Kidney (tissue), 14 donors: ENCODE data around the gene LEAP2. TPM values are rescaled to one million over a fixed set of nuclear protein-coding genes. Genes with fewer than 3 reads are reported as not detected.

Experiments used
- DNase-seq, 5 donors: peaks; one replicate each; pipeline ENCODE4 v3.0.0-alpha.2; 2013 to 2020
- FAIRE-seq: peaks from 2 replicates; lab custom pipeline; 2012; peaks lifted over from hg19 to GRCh38; lab: Jason Lieb, UNC
- H3K27ac ChIP-seq, 2 donors: one replicate each; pipeline ENCODE4 v1.7.0; 2013; ENCODE audit warnings: low read depth in 2 of 2, low read length in 2 of 2, inconsistent platforms in 1 of 2
- H3K27me3 ChIP-seq: one replicate; pipeline ENCODE4 v1.7.1; 2013; ENCODE audit warnings: low read length, inconsistent platforms; ENCODE audit not compliant: control insufficient read depth, insufficient read depth
- H3K36me3 ChIP-seq, 3 donors: one replicate each; pipeline versions ENCODE4 v1.7.0 to v1.7.1; 2013; ENCODE audit warnings: low read length in 3 of 3, control low read depth in 1 of 3, inconsistent platforms in 1 of 3; ENCODE audit not compliant: insufficient read depth in 3 of 3, control insufficient read depth in 2 of 3
- H3K4me1 ChIP-seq, 3 donors: one replicate each; pipeline versions ENCODE4 v1.7.0 to v1.7.1; 2013; ENCODE audit warnings: low read length in 3 of 3, inconsistent platforms in 1 of 3, low read depth in 1 of 3; ENCODE audit not compliant: control insufficient read depth in 2 of 3, insufficient read depth in 2 of 3
- H3K4me3 ChIP-seq, 3 donors: one replicate each; pipeline versions ENCODE4 v1.7.0 to v1.8.1; 2013; ENCODE audit warnings: low read length in 3 of 3, control low read depth in 1 of 3, inconsistent platforms in 1 of 3
- H3K9ac ChIP-seq, 3 donors: one replicate each; pipeline versions ENCODE4 v1.7.0 to v1.7.1; 2013; ENCODE audit warnings: low read length in 3 of 3, control low read depth in 1 of 3, inconsistent platforms in 1 of 3
- H3K9me3 ChIP-seq, 3 donors: one replicate each; pipeline versions ENCODE4 v1.7.0 to v1.7.1; 2013; ENCODE audit warnings: low read length in 3 of 3, control low read depth in 1 of 3, inconsistent platforms in 1 of 3; ENCODE audit not compliant: control insufficient read depth in 2 of 3, insufficient read depth in 1 of 3
- intact Hi-C: fragments of 100-400 bp; cut with DNase I; formaldehyde crosslinking; loops from one replicate; pipeline ENCODE4 v1.11.1; 2022
- polyA plus RNA-seq: library from polyadenylated mRNA; stranded (reverse); fragments of 350-450 nt; fragmentation: Illumina TruSeq; extraction: RNeasy Lipid Tissue Mini Kit (QIAGEN cat#74804); gene quantifications from one replicate; pipeline ENCODE4 v1.2.3, GENCODE V29; 2014; ENCODE audit warnings: low read depth, low replicate concordance; ENCODE audit not compliant: insufficient read depth
- total RNA-seq: library from RNA; stranded (reverse); fragmentation: NEBNext Ultra II Directional; extraction: Animal tissue kit (Norgen Biotek cat#: 25700); gene quantifications from one replicate; pipeline ENCODE4 v1.2.1, GENCODE V29; 2021
- TF ChIP-seq, protein P1 (sequence below): IDR thresholded peaks from 3 replicates; pipeline ENCODE4 v1.5.1; 2012; ENCODE audit warnings: mild to moderate bottlenecking, moderate library complexity, borderline replicate concordance; ENCODE audit not compliant: insufficient read depth; ENCODE audit errors: extremely low read depth
- donor health status: control.
- donor health status: control.
- donor health status: control.
- donor health status: control.
- donor health status: control.
- donor health status: DM: yes; HTN: yes; CAD: no.
- donor health status: Normal renal cell carcinoma (clear cell type).

Gene LEAP2
- total and polyA plus RNA-seq, 2 donors from 2014 or later: 1.5 to 6.9 TPM

DNA sequence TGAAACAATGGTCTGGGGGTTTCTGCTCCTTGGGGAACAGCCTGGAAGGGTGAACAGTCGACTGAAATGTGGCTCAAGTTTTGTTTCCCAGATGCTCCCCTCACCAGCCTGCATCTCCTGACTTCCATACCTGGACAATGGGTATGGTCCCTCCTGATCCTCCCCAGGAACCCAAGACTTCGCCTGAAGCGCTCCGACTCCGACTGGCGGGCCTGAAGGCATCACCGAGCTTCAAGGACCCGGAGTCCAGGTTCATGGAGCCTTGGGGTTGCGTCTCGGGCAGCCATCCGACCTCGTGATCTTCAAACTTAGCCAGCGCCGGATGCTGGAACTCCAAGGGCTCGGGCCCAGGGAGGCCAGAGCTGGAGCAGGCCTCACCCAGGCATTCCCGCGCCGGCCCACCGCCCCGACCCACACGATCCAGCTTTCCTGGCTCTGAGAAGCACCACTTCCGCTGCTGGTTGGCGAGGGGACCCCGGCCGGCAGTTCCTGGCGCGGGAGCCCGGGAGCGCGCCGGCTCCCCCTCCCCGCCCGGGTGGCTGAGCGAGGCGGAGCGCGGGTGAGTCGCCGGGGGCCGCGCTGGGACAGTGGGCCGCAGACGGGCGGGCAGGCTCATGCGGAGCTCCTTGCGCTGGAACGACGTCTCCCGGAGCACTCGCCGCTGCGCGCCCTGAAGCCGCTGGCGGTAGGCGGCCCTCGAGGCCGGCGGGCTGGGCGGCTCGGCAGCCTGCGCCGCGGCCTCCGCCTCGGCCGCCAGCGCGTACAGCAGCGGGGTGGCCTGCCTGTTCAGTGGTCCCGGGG lies 48.2 kb upstream of the LEAP2 start:
- no peak overlapping the region for H3K27ac ChIP-seq
- no peak overlapping the region for H3K9ac ChIP-seq
- H3K36me3 ChIP-seq: no peaks in the 10 kb centered on the region
- peaks cover 2% of the 10 kb centered on the region for H3K27me3 ChIP-seq
- H3K4me1 ChIP-seq: peaks cover 0 to 13% (median 5%) of the 10 kb centered on the region in 3 donors
- H3K9me3 ChIP-seq: no peaks in the 10 kb centered on the region
- DNase-seq: peak in 3 of 5 donors; percentile 44 to 62 (median 46)
- no peak for FAIRE-seq
- intact Hi-C loops: no loop called here
- no peak overlapping the region for H3K4me3 ChIP-seq
- TF ChIP-seq, protein P1, sequence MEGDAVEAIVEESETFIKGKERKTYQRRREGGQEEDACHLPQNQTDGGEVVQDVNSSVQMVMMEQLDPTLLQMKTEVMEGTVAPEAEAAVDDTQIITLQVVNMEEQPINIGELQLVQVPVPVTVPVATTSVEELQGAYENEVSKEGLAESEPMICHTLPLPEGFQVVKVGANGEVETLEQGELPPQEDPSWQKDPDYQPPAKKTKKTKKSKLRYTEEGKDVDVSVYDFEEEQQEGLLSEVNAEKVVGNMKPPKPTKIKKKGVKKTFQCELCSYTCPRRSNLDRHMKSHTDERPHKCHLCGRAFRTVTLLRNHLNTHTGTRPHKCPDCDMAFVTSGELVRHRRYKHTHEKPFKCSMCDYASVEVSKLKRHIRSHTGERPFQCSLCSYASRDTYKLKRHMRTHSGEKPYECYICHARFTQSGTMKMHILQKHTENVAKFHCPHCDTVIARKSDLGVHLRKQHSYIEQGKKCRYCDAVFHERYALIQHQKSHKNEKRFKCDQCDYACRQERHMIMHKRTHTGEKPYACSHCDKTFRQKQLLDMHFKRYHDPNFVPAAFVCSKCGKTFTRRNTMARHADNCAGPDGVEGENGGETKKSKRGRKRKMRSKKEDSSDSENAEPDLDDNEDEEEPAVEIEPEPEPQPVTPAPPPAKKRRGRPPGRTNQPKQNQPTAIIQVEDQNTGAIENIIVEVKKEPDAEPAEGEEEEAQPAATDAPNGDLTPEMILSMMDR: no peak

DNA sequence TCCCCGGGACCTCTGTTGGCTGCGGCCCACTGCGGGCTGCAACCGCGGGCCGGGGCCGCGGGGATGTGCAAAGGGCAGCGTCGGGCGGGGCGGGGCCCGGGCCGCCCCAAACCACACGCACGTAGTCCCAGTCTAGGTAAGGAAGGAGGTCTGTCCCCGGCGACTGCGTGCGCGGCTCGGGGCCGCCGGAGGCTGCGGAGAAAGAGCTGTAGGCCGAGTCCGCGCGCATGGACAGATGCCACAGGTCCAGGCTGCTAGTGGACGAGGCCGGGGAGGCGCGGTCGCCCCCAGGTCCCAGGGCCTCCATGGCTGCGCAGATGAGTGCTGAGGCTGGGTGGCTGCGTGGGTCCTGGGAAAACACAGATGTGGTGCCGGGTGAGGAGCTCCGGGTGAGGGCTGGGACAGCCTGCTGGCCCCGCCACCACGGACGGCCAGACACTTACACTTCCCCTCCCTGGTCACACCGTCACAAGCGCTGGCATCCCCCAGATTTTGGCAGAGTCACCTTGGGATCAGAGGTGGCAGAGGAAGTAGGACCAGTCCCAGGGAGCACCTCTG lies 47.6 kb upstream of the LEAP2 start:
- Histone ChIP-seq H3K36me3 (no peaks in the 10 kb centered on the region), H3K4me1 (peaks cover 0 to 15% (median 5%) of the 10 kb centered on the region in 3 donors), H3K4me3 (no peak overlapping the region), H3K27ac (no peak overlapping the region), H3K9ac (no peak overlapping the region), H3K9me3 (no peaks in the 10 kb centered on the region), H3K27me3 (peaks cover 2% of the 10 kb centered on the region)
- peak in 2 of 5 donors; percentile 48 to 64 for DNase-seq
- intact Hi-C loops: no loop called here
- FAIRE-seq: no peak
- TF ChIP-seq, protein P1: no peak

DNA sequence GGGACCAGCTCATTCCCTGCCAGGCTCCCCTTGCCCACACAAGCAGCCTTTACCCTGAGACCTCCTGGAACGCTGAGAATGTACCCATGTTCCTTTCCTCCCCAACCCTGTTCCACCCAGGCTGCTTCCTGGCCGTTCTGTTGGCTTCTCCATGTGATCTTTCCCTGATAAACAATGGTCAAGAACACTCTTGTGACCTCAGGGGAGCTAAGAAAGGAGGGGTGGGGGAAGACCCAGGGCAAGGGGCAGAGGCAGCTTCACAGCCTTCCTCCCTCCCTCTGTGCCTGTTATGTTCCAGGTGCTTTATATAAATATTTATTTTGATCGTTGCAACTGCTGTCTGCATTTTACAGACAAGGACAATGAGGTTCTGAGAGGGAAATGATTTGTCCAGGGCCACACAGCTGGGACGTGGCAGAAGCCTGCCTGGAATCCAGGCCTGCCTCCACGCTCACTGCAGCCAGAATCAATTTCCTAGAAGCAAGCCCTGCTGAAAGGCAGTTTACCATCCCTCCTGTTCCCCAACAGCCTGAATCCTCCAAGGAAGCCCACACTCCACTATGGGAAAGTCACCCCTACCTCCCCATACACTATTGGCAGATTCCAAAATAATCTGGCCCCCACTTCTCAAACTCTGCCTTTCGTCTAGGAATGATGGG lies 46.9 kb upstream of the LEAP2 start:
- Histone ChIP-seq H3K36me3 (no peaks in the 10 kb centered on the region), H3K4me3 (no peak overlapping the region), H3K9ac (no peak overlapping the region), H3K9me3 (no peaks in the 10 kb centered on the region), H3K27me3 (peaks cover 2% of the 10 kb centered on the region), H3K4me1 (peaks cover 0 to 15% (median 5%) of the 10 kb centered on the region in 3 donors), H3K27ac (no peak overlapping the region)
- no peak for FAIRE-seq
- TF ChIP-seq, protein P1: no peak
- peak in 1 of 5 donors; percentile 22 for DNase-seq
- intact Hi-C loops: no loop called here
